Fibroblast of the aortic adventitia (primary cell): Measurements from ENCODE around the gene KLHDC4. TPM values are rescaled to one million over a fixed set of nuclear protein-coding genes. Genes with fewer than 3 reads are reported as not detected.

Experiments used
- DNase-seq: peaks from one replicate; pipeline ENCODE4 v3.0.0-alpha.2; 2010; ENCODE audit warnings: low read depth
- H3K4me3 ChIP-seq: 2 replicates; pipeline ENCODE4 v1.5.1; 2011; ENCODE audit warnings: low read depth, mild to moderate bottlenecking, control low read depth, low read length, moderate library complexity
- CTCF ChIP-seq: IDR thresholded peaks from 2 replicates; pipeline ENCODE4 v1.5.1; 2011; ENCODE audit warnings: mild to moderate bottlenecking, low read length, control low read depth, inconsistent platforms; ENCODE audit not compliant: insufficient read depth
- total RNA-seq: library from RNA; depleted of rRNA; stranded (reverse); fragments of >200 nt; gene quantifications from 2 replicates; pipeline ENCODE4 v1.2.3, GENCODE V29; 2012; ENCODE audit warnings: low replicate concordance

KLHDC4 gene
- total RNA-seq, 1 donor: 21.6 TPM

GRCh38 chr16:87765473-87765775, 362 bp downstream of the KLHDC4 start:
- H3K4me3 ChIP-seq: peak overlapping the region; percentile 88
- no peak for TF ChIP-seq CTCF
- no peak for DNase-seq

- peak overlapping the region; percentile 88 for H3K4me3 ChIP-seq
- no peak for TF ChIP-seq CTCF
- no peak for DNase-seq
Measured at GRCh38 chr16:87764600-87765472, 950 bp downstream of the KLHDC4 start.

- H3K4me3 ChIP-seq: no peak overlapping the region
- DNase-seq: no peak
- no peak for TF ChIP-seq CTCF
Measured at GRCh38 chr16:87762620-87763019, 3.2 kb downstream of the KLHDC4 start.

- no peak for DNase-seq
- no peak for TF ChIP-seq CTCF
- H3K4me3 ChIP-seq: no peak overlapping the region
Measured at GRCh38 chr16:87762071-87762571, 3.7 kb downstream of the KLHDC4 start.

GRCh38 chr16:87761060-87761459, 4.7 kb downstream of the KLHDC4 start:
- no peak for TF ChIP-seq CTCF
- no peak for DNase-seq
- H3K4me3 ChIP-seq: no peak overlapping the region

- TF ChIP-seq CTCF: no peak
- H3K4me3 ChIP-seq: no peak overlapping the region
- DNase-seq: no peak
Measured at GRCh38 chr16:87757841-87758426, 7.9 kb downstream of the KLHDC4 start.

GRCh38 chr16:87754535-87754934, 11.3 kb downstream of the KLHDC4 start:
- no peak overlapping the region for H3K4me3 ChIP-seq
- no peak for TF ChIP-seq CTCF
- no peak for DNase-seq
